T-helper 1 cell treated with Interleukin-12 subunit alpha and Interleukin-12 subunit beta and Interleukin-4 antibody, amounts not matched to agents 30 μg/mL and 1 μg/mL, for 36 hours (primary cell): ENCODE results near the gene RBM19.

Experiments used
- H3K27ac Mint-ChIP-seq: one replicate; pipeline ENCODE4 v1.8.0; 2021; ENCODE audit warnings: mild to moderate bottlenecking, mixed read lengths
- H3K27me3 Mint-ChIP-seq: one replicate; pipeline ENCODE4 v1.8.0; 2021; ENCODE audit warnings: low read depth, mixed read lengths
- H3K36me3 Mint-ChIP-seq: one replicate; pipeline ENCODE4 v1.8.0; 2021; ENCODE audit warnings: low read depth, mixed read lengths
- H3K4me1 Mint-ChIP-seq: one replicate; pipeline ENCODE4 v1.8.0; 2021; ENCODE audit warnings: low read depth, mixed read lengths
- H3K4me3 Mint-ChIP-seq: one replicate; pipeline ENCODE4 v1.8.0; 2021; ENCODE audit warnings: mild to moderate bottlenecking, moderate library complexity, mixed read lengths
- H3K9me3 Mint-ChIP-seq: one replicate; pipeline ENCODE4 v1.8.0; 2021; ENCODE audit warnings: mixed read lengths

Gene RBM19

DNA sequence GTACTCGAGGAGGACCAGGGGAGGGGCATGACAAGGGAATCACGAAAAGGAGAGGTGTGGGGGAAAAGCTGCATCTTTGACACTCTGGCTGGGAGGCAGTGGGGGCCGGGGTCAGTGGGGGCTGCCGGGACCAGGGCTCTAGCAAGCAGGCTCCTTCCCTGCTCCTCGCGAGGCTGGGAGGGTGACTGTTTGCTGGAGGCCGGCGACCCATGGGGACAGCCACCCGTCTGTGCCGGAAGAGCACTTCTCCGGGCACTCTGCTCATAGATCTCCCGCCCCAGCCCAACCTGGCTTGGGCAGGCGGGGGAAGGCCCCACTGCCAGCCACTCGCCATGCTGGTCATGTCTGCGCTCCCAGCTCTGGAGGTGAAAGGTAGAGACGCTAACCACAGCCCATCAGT lies 130.7 kb downstream of the RBM19 start:
- H3K27ac Mint-ChIP-seq: no peak overlapping the region
- H3K36me3 Mint-ChIP-seq: no peaks in the 10 kb centered on the region

DNA sequence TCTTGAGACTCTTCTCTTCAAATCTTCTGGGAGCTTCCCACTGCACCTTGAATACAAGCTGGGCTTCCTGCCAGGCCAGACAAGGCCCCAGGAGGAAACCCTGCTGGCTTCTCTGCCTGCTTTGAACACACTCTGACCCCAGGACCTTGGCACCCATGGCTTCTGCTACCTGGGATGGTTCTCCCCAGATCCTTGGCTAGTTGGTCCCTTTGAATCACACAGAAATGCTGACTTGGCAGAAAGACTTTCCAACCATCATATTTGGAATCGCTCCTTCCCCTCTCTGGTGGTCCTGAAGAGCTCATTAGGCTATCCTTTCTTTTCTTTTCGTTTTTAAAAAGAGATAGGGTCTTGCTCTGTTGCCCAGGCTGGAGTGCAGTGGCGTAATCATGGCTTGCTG lies 132.7 kb downstream of the RBM19 start:
- Mint-ChIP-seq H3K4me1 (peaks cover 2% of the 10 kb centered on the region), H3K27ac (no peak overlapping the region), H3K27me3 (no peaks in the 10 kb centered on the region), H3K4me3 (no peak overlapping the region), H3K36me3 (no peaks in the 10 kb centered on the region), H3K9me3 (no peaks in the 10 kb centered on the region)

More for the DNA sequence above, 130.7 kb downstream of the RBM19 start:
- Mint-ChIP-seq H3K4me3 (no peak overlapping the region), H3K4me1 (peaks cover 2% of the 10 kb centered on the region), H3K9me3 (no peaks in the 10 kb centered on the region), H3K27me3 (no peaks in the 10 kb centered on the region)

- Mint-ChIP-seq H3K36me3 (no peaks in the 10 kb centered on the region), H3K9me3 (no peaks in the 10 kb centered on the region), H3K27ac (no peak overlapping the region), H3K27me3 (no peaks in the 10 kb centered on the region), H3K4me3 (no peak overlapping the region), H3K4me1 (peaks cover 2% of the 10 kb centered on the region)
Measured at GRCh38 chr12:113831476-113831875, 134.6 kb downstream of the RBM19 start.

GRCh38 chr12:113831016-113831415 lies 135.1 kb downstream of the RBM19 start:
- no peaks in the 10 kb centered on the region for H3K27me3 Mint-ChIP-seq
- H3K36me3 Mint-ChIP-seq: no peaks in the 10 kb centered on the region
- H3K4me3 Mint-ChIP-seq: no peak overlapping the region
- peaks cover 2% of the 10 kb centered on the region for H3K4me1 Mint-ChIP-seq
- H3K27ac Mint-ChIP-seq: no peak overlapping the region
- H3K9me3 Mint-ChIP-seq: no peaks in the 10 kb centered on the region

GRCh38 chr12:113829212-113829611 lies 136.9 kb downstream of the RBM19 start:
- Mint-ChIP-seq H3K36me3 (no peaks in the 10 kb centered on the region), H3K4me1 (no peaks in the 10 kb centered on the region), H3K27me3 (no peaks in the 10 kb centered on the region), H3K27ac (no peak overlapping the region), H3K4me3 (no peak overlapping the region), H3K9me3 (no peaks in the 10 kb centered on the region)

DNA sequence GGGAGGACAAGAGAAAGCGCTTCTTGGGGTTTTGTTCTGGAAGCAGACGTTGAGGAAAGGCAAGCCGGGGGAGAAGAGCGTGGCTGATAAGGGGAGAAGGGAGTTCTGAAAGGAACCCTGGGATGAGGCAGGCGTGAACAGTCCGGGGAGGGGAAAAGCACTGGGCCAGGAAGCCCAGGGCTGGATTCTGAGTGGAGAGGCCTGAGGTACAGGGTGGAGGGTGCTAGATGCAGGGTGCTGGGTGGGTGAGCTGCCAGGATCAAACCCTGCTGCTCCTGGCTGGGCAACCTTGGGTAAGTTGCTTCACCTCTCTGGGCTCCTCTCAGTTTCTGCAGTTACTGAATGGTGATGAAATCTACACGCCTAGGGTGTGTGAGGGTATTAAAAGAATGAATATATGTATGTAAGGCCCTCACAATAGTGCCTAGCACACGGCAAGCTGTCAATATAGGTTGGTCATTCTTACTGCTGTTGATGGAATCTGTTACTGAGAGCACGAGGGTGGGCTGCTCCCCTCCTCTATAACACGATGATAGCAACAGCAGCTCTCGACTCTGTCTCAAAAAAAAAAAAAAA lies 138.5 kb downstream of the RBM19 start:
- H3K4me1 Mint-ChIP-seq: no peaks in the 10 kb centered on the region
- no peaks in the 10 kb centered on the region for H3K27me3 Mint-ChIP-seq
- H3K9me3 Mint-ChIP-seq: no peaks in the 10 kb centered on the region
- no peak overlapping the region for H3K4me3 Mint-ChIP-seq
- no peak overlapping the region for H3K27ac Mint-ChIP-seq
- H3K36me3 Mint-ChIP-seq: no peaks in the 10 kb centered on the region

GRCh38 chr12:113826805-113827538 lies 139.2 kb downstream of the RBM19 start:
- Mint-ChIP-seq H3K36me3 (no peaks in the 10 kb centered on the region), H3K27ac (no peak overlapping the region), H3K27me3 (no peaks in the 10 kb centered on the region), H3K4me1 (no peaks in the 10 kb centered on the region), H3K4me3 (no peak overlapping the region), H3K9me3 (no peaks in the 10 kb centered on the region)

GRCh38 chr12:113825705-113826104 lies 140.4 kb downstream of the RBM19 start:
- Mint-ChIP-seq H3K27ac (no peak overlapping the region), H3K4me1 (no peaks in the 10 kb centered on the region)

GRCh38 chr12:113823816-113824215 lies 142.3 kb downstream of the RBM19 start:
- H3K27ac Mint-ChIP-seq: no peak overlapping the region
- H3K27me3 Mint-ChIP-seq: no peaks in the 10 kb centered on the region
- H3K4me1 Mint-ChIP-seq: no peaks in the 10 kb centered on the region

More at GRCh38 chr12:113825705-113826104, 140.4 kb downstream of the RBM19 start:
- Mint-ChIP-seq H3K9me3 (no peaks in the 10 kb centered on the region), H3K36me3 (no peaks in the 10 kb centered on the region), H3K4me3 (no peak overlapping the region), H3K27me3 (no peaks in the 10 kb centered on the region)

GRCh38 chr12:113823016-113823415 lies 143.1 kb downstream of the RBM19 start:
- Mint-ChIP-seq H3K4me1 (no peaks in the 10 kb centered on the region), H3K9me3 (no peaks in the 10 kb centered on the region), H3K27ac (no peak overlapping the region), H3K4me3 (no peak overlapping the region), H3K27me3 (no peaks in the 10 kb centered on the region), H3K36me3 (no peaks in the 10 kb centered on the region)

More at GRCh38 chr12:113823816-113824215, 142.3 kb downstream of the RBM19 start:
- no peak overlapping the region for H3K4me3 Mint-ChIP-seq
- no peaks in the 10 kb centered on the region for H3K36me3 Mint-ChIP-seq
- no peaks in the 10 kb centered on the region for H3K9me3 Mint-ChIP-seq

- Mint-ChIP-seq H3K9me3 (no peaks in the 10 kb centered on the region), H3K4me3 (no peak overlapping the region), H3K27ac (no peak overlapping the region), H3K36me3 (no peaks in the 10 kb centered on the region), H3K27me3 (no peaks in the 10 kb centered on the region), H3K4me1 (no peaks in the 10 kb centered on the region)
Measured at GRCh38 chr12:113820842-113821241, 145.3 kb downstream of the RBM19 start.

GRCh38 chr12:113820309-113820708 lies 145.8 kb downstream of the RBM19 start:
- no peak overlapping the region for H3K27ac Mint-ChIP-seq
- no peaks in the 10 kb centered on the region for H3K27me3 Mint-ChIP-seq
- no peak overlapping the region for H3K4me3 Mint-ChIP-seq
- no peaks in the 10 kb centered on the region for H3K36me3 Mint-ChIP-seq
- H3K9me3 Mint-ChIP-seq: no peaks in the 10 kb centered on the region
- no peaks in the 10 kb centered on the region for H3K4me1 Mint-ChIP-seq

GRCh38 chr12:113819495-113819894 lies 146.6 kb downstream of the RBM19 start:
- Mint-ChIP-seq H3K4me3 (no peak overlapping the region), H3K27ac (no peak overlapping the region), H3K9me3 (no peaks in the 10 kb centered on the region), H3K27me3 (no peaks in the 10 kb centered on the region), H3K36me3 (no peaks in the 10 kb centered on the region), H3K4me1 (no peaks in the 10 kb centered on the region)

- Mint-ChIP-seq H3K4me1 (no peaks in the 10 kb centered on the region), H3K4me3 (no peak overlapping the region), H3K27me3 (no peaks in the 10 kb centered on the region), H3K36me3 (no peaks in the 10 kb centered on the region), H3K27ac (no peak overlapping the region), H3K9me3 (no peaks in the 10 kb centered on the region)
Measured at GRCh38 chr12:113818833-113819232, 147.3 kb downstream of the RBM19 start.

DNA sequence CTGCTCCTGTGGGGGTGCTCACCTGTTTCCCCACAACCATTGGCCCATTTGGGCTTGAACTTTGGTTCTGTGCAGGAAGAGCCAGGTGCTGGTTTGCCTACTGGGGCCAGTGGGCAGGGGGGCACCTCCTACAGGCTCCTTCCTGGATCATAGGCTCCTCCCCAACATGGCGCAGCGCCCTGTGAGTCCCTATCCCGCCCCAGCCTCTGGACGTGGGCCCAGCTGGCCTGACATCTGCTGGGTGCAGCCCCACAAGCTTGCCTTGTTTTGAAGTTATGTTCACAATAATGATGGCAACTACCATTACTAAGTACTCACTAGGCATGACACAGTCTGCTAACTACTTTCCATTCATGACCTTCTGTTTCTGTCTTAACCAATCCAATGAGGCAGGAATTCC lies 147.8 kb downstream of the RBM19 start:
- no peaks in the 10 kb centered on the region for H3K4me1 Mint-ChIP-seq
- H3K27ac Mint-ChIP-seq: no peak overlapping the region
- no peaks in the 10 kb centered on the region for H3K9me3 Mint-ChIP-seq
- H3K36me3 Mint-ChIP-seq: no peaks in the 10 kb centered on the region
- H3K4me3 Mint-ChIP-seq: no peak overlapping the region
- no peaks in the 10 kb centered on the region for H3K27me3 Mint-ChIP-seq
